H9 (cell line): ENCODE data around the gene DARS1. TPM values are rescaled to one million over a fixed set of nuclear protein-coding genes. Genes with fewer than 3 reads are reported as not detected.

ENCODE experiments used
- DNase-seq: peaks from one replicate; pipeline ENCODE4 v3.0.0-alpha.2; 2017
- H2AFZ ChIP-seq: one replicate; pipeline ENCODE4 v1.6.1; 2013; ENCODE audit warnings: mild to moderate bottlenecking, low read length, control low read depth, moderate library complexity
- H2AK5ac ChIP-seq: 2 replicates; pipeline ENCODE4 v1.6.1; 2013; ENCODE audit warnings: low read length, control low read depth, mixed read lengths; ENCODE audit not compliant: insufficient read length
- H2BK120ac ChIP-seq: one replicate; pipeline ENCODE4 v1.6.1; 2013; ENCODE audit warnings: low read depth, mild to moderate bottlenecking, low read length, control low read depth, inconsistent platforms; ENCODE audit not compliant: poor library complexity, severe bottlenecking
- H2BK12ac ChIP-seq: 2 replicates; pipeline ENCODE4 v1.6.1; 2013; ENCODE audit warnings: low read length, control low read depth, mixed read lengths, low read depth; ENCODE audit not compliant: insufficient read length
- H2BK15ac ChIP-seq: 2 replicates; pipeline ENCODE4 v1.6.1; 2013; ENCODE audit warnings: low read depth, low read length, control low read depth
- H2BK20ac ChIP-seq: one replicate; pipeline ENCODE4 v1.6.1; 2013; ENCODE audit warnings: low read depth, mild to moderate bottlenecking, low read length, control low read depth, inconsistent platforms; ENCODE audit not compliant: poor library complexity, severe bottlenecking
- H2BK5ac ChIP-seq: 2 replicates; pipeline ENCODE4 v1.6.1; 2013; ENCODE audit warnings: low read length, control low read depth, mixed read lengths; ENCODE audit not compliant: insufficient read length
- H3K14ac ChIP-seq: 2 replicates; pipeline ENCODE4 v1.6.1; 2013; ENCODE audit warnings: low read length, control low read depth; ENCODE audit not compliant: insufficient read depth
- H3K18ac ChIP-seq: 2 replicates; pipeline ENCODE4 v1.6.1; 2013; ENCODE audit warnings: low read depth, mild to moderate bottlenecking, mixed read lengths, low read length, control low read depth; ENCODE audit not compliant: insufficient read length
- H3K23ac ChIP-seq: 2 replicates; pipeline ENCODE4 v1.6.1; 2013; ENCODE audit warnings: low read length, control low read depth, mixed read lengths, low read depth; ENCODE audit not compliant: insufficient read length
- H3K23me2 ChIP-seq: 2 replicates; pipeline ENCODE4 v1.6.1; 2013; ENCODE audit warnings: low read depth, mild to moderate bottlenecking, mixed read lengths, low read length, control low read depth; ENCODE audit not compliant: insufficient read length, poor library complexity, severe bottlenecking
- H3K27ac ChIP-seq: 2 replicates; pipeline ENCODE4 v1.5.1; 2013; ENCODE audit warnings: low read length, control low read depth, mixed read lengths, low read depth; ENCODE audit not compliant: insufficient read length
- H3K27me3 ChIP-seq: 2 replicates; pipeline ENCODE4 v1.6.1; 2013; ENCODE audit warnings: low read length, control low read depth, inconsistent platforms; ENCODE audit not compliant: insufficient read depth
- H3K4ac ChIP-seq: 2 replicates; pipeline ENCODE4 v1.6.1; 2013; ENCODE audit warnings: low read depth, mild to moderate bottlenecking, control low read depth, inconsistent platforms, low read length, moderate library complexity
- H3K4me1 ChIP-seq: 2 replicates; pipeline ENCODE4 v1.6.1; 2013; ENCODE audit warnings: low read length, control low read depth, inconsistent platforms; ENCODE audit not compliant: insufficient read depth
- H3K4me2 ChIP-seq: 2 replicates; pipeline ENCODE4 v1.6.1; 2013; ENCODE audit warnings: low read length, control low read depth, mixed read lengths; ENCODE audit not compliant: insufficient read length, insufficient read depth
- H3K56ac ChIP-seq: 2 replicates; pipeline ENCODE4 v1.6.1; 2013; ENCODE audit warnings: low read depth, mild to moderate bottlenecking, mixed read lengths, low read length, control low read depth; ENCODE audit not compliant: insufficient read length
- H3K79me1 ChIP-seq: 2 replicates; pipeline ENCODE4 v1.6.1; 2013; ENCODE audit warnings: low read depth, mild to moderate bottlenecking, moderate library complexity, low read length, control low read depth, inconsistent platforms; ENCODE audit not compliant: insufficient read depth, poor library complexity, severe bottlenecking
- H3K79me2 ChIP-seq: 2 replicates; pipeline ENCODE4 v1.6.1; 2013; ENCODE audit warnings: low read length, control low read depth, inconsistent platforms; ENCODE audit not compliant: insufficient read depth
- H3K9ac ChIP-seq: 2 replicates; pipeline ENCODE4 v1.6.1; 2013; ENCODE audit warnings: low read length, control low read depth, mixed read lengths; ENCODE audit not compliant: insufficient read length; ENCODE audit errors: extremely low read depth
- H3K9me3 ChIP-seq: one replicate; pipeline ENCODE4 v1.6.1; 2013; ENCODE audit warnings: low read depth, low read length, inconsistent platforms; ENCODE audit not compliant: control insufficient read depth
- H3T11ph ChIP-seq: one replicate; pipeline ENCODE4 v1.6.1; 2013; ENCODE audit warnings: mild to moderate bottlenecking, low read length, control low read depth, inconsistent platforms
- H4K20me1 ChIP-seq: one replicate; pipeline ENCODE4 v1.6.1; 2013; ENCODE audit not compliant: control insufficient read depth, insufficient read length, insufficient read depth
- H4K5ac ChIP-seq: 2 replicates; pipeline ENCODE4 v1.6.1; 2013; ENCODE audit warnings: low read depth, mild to moderate bottlenecking, mixed read lengths, low read length, control low read depth; ENCODE audit not compliant: insufficient read length
- H4K8ac ChIP-seq: replicated peaks from 2 replicates; pipeline ENCODE4 v1.6.1; 2013; ENCODE audit warnings: low read length, control low read depth, mixed read lengths, low read depth; ENCODE audit not compliant: insufficient read length
- H4K91ac ChIP-seq: 2 replicates; pipeline ENCODE4 v1.6.1; 2013; ENCODE audit warnings: low read depth, mild to moderate bottlenecking, moderate library complexity, mixed read lengths, low read length, control low read depth; ENCODE audit not compliant: insufficient read length
- H3K27ac Mint-ChIP-seq, 3 experiments: 2 replicates in 2 of 3; 3 replicates in 1 of 3; pipeline ENCODE4 v1.8.0; 2020 to 2021; ENCODE audit warnings: mixed read lengths in 3 of 3, mild to moderate bottlenecking in 1 of 3, moderate library complexity in 1 of 3
- H3K27me3 Mint-ChIP-seq: 2 replicates; pipeline ENCODE4 v1.8.0; 2021; ENCODE audit warnings: low read depth, mild to moderate bottlenecking, moderate library complexity, mixed read lengths
- H3K36me3 Mint-ChIP-seq, 3 experiments: 2 replicates in 2 of 3; 3 replicates in 1 of 3; pipeline ENCODE4 v1.8.0; 2020 to 2021; ENCODE audit warnings: low read depth in 3 of 3, mixed read lengths in 3 of 3; ENCODE audit not compliant: insufficient read depth in 1 of 3
- H3K4me1 Mint-ChIP-seq, 2 experiments: 2 replicates each; pipeline ENCODE4 v1.8.0; 2020; ENCODE audit warnings: mixed read lengths in 2 of 2
- H3K4me3 Mint-ChIP-seq, 2 experiments: 2 replicates in 1 of 2; 3 replicates in 1 of 2; pipeline ENCODE4 v1.8.0; 2020 to 2021; ENCODE audit warnings: mild to moderate bottlenecking in 2 of 2, mixed read lengths in 2 of 2, moderate library complexity in 1 of 2
- H3K9me3 Mint-ChIP-seq, 2 experiments: 2 replicates in 1 of 2; 3 replicates in 1 of 2; pipeline ENCODE4 v1.8.0; 2020; ENCODE audit warnings: mild to moderate bottlenecking in 2 of 2, mixed read lengths in 2 of 2, moderate library complexity in 1 of 2
- WGBS: extraction: QIAGEN DNeasy Blood & Tissue Kit; methylation state at CpG from one replicate; pipeline ENCODE4 v1.1.7; 2013; ENCODE audit warnings: missing lambda C conversion rate, low lambda C conversion rate, mixed read lengths; ENCODE audit not compliant: insufficient read length; ENCODE audit errors: extremely low coverage; 5-methylcytosine and 5-hydroxymethylcytosine counted together
- total RNA-seq: library from RNA; stranded (reverse); gene quantifications from 2 replicates; pipeline ENCODE4 v1.2.1, GENCODE V29; 2021
- TF ChIP-seq, protein P1 (sequence below): fragments of 200-600 bp; sonication (generic); conservative IDR thresholded peaks from 3 replicates; pipeline ENCODE4 v1.8.0; 2021; ENCODE audit warnings: antibody characterized with exemption, mild to moderate bottlenecking

DARS1 gene
- total RNA-seq, 1 experiment from 2014 or later, result 117 TPM

DNA sequence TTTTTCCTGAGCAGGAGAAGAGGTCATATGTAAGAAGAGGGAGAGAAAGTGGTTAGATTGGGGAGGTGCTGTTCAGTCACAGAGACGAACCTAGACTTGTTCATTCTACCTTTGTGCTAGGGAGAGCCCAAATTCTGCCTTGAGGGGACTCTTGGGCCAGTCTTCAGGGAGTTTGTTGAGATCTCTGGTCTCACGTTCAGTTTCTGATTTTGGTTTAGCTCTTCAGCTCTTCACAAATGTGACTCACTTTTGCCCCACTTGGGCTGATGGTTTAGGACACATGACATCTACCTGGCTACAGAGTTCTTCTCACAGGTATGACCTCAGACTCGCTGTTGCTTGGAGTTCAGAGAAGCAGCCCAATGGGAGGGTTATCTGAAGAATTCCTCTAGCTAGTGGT lies 49.2 kb upstream of the DARS1 start:
- no peaks in the 10 kb centered on the region for H3K9me3 ChIP-seq
- no peak overlapping the region for H3K27ac Mint-ChIP-seq
- H2BK15ac ChIP-seq, result no peak overlapping the region
- H3K4me3 Mint-ChIP-seq, result no peak overlapping the region
- no peak overlapping the region for H3K56ac ChIP-seq
- H3T11ph ChIP-seq, result no peak overlapping the region
- H2AFZ ChIP-seq, result no peak overlapping the region
- H3K79me2 ChIP-seq, result no peaks in the 10 kb centered on the region
- no peak overlapping the region for H2BK20ac ChIP-seq
- H2BK120ac ChIP-seq, result no peak overlapping the region
- no peak overlapping the region for H3K9ac ChIP-seq
- no peak overlapping the region for H3K4ac ChIP-seq
- H4K20me1 ChIP-seq, result no peaks in the 10 kb centered on the region
- no peak overlapping the region for H2BK12ac ChIP-seq
- no peak overlapping the region for H2BK5ac ChIP-seq
- no peaks in the 10 kb centered on the region for H3K79me1 ChIP-seq
- no peaks in the 10 kb centered on the region for H3K27me3 ChIP-seq
- DNase-seq, result no peak
- H2AK5ac ChIP-seq, result no peak overlapping the region
- TF ChIP-seq, protein P1, sequence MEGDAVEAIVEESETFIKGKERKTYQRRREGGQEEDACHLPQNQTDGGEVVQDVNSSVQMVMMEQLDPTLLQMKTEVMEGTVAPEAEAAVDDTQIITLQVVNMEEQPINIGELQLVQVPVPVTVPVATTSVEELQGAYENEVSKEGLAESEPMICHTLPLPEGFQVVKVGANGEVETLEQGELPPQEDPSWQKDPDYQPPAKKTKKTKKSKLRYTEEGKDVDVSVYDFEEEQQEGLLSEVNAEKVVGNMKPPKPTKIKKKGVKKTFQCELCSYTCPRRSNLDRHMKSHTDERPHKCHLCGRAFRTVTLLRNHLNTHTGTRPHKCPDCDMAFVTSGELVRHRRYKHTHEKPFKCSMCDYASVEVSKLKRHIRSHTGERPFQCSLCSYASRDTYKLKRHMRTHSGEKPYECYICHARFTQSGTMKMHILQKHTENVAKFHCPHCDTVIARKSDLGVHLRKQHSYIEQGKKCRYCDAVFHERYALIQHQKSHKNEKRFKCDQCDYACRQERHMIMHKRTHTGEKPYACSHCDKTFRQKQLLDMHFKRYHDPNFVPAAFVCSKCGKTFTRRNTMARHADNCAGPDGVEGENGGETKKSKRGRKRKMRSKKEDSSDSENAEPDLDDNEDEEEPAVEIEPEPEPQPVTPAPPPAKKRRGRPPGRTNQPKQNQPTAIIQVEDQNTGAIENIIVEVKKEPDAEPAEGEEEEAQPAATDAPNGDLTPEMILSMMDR, result no peak
- no peak overlapping the region for H4K8ac ChIP-seq
- H3K4me1 Mint-ChIP-seq, result no peaks in the 10 kb centered on the region
- H3K36me3 Mint-ChIP-seq, result no peaks in the 10 kb centered on the region
- H4K5ac ChIP-seq, result no peak overlapping the region
- no CpG with 5 or more reads among the region's 3 CpGs for WGBS
- no peak overlapping the region for H4K91ac ChIP-seq
- H3K23ac ChIP-seq, result no peak overlapping the region
- H3K27me3 Mint-ChIP-seq, result peaks cover 2% of the 10 kb centered on the region
- H3K18ac ChIP-seq, result no peak overlapping the region
- H3K14ac ChIP-seq, result no peak overlapping the region
- no peaks in the 10 kb centered on the region for H3K4me1 ChIP-seq
- H3K23me2 ChIP-seq, result no peaks in the 10 kb centered on the region
- H3K9me3 Mint-ChIP-seq, result no peaks in the 10 kb centered on the region
- H3K27ac ChIP-seq, result no peak overlapping the region
- H3K4me2 ChIP-seq, result no peak overlapping the region
